ENCODE measurements around the gene AIP. TPM values are rescaled to one million over a fixed set of nuclear protein-coding genes. Genes with fewer than 3 reads are reported as not detected.

AIP gene
- polyA plus RNA-seq, 1 experiment, result 55.3 TPM

DNA sequence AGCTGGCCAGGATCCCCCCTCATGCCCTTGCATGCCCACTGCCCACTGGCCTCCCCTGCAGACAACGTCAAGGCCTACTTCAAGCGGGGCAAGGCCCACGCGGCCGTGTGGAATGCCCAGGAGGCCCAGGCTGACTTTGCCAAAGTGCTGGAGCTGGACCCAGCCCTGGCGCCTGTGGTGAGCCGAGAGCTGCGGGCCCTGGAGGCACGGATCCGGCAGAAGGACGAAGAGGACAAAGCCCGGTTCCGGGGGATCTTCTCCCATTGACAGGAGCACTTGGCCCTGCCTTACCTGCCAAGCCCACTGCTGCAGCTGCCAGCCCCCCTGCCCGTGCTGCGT lies 7.9 kb downstream of the AIP start:
- Histone ChIP-seq H3K4me3 (ENCODE audit: low read depth, low read length) (no peak overlapping the region), H3K9me3 (ENCODE audit: control insufficient read depth, insufficient read depth, low read length) (no peaks in the 10 kb centered on the region; the same call in 1 of the 2 replicates), H3K27ac (ENCODE audit: low read depth, low read length) (peak overlapping the region; percentile 31), H3K27me3 (ENCODE audit: control insufficient read depth, insufficient read depth, low read length) (no peaks in the 10 kb centered on the region)
- TF ChIP-seq, protein P1, sequence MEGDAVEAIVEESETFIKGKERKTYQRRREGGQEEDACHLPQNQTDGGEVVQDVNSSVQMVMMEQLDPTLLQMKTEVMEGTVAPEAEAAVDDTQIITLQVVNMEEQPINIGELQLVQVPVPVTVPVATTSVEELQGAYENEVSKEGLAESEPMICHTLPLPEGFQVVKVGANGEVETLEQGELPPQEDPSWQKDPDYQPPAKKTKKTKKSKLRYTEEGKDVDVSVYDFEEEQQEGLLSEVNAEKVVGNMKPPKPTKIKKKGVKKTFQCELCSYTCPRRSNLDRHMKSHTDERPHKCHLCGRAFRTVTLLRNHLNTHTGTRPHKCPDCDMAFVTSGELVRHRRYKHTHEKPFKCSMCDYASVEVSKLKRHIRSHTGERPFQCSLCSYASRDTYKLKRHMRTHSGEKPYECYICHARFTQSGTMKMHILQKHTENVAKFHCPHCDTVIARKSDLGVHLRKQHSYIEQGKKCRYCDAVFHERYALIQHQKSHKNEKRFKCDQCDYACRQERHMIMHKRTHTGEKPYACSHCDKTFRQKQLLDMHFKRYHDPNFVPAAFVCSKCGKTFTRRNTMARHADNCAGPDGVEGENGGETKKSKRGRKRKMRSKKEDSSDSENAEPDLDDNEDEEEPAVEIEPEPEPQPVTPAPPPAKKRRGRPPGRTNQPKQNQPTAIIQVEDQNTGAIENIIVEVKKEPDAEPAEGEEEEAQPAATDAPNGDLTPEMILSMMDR (IDR thresholded peaks at IDR 0.05; ENCODE audit: low read depth, low read length), result no peak
- ChIA-PET POLR2A (interaction anchor here (0.9 to 1.0 kb wide), 2 partner anchors 89 to 123 kb away, joined by 3 to 4 read pairs; partner anchors contain the start of gene PPP1CA), CTCF (no interaction called here)
- no peak for DNase-seq (ENCODE audit: low read depth, low spot score)

DNA sequence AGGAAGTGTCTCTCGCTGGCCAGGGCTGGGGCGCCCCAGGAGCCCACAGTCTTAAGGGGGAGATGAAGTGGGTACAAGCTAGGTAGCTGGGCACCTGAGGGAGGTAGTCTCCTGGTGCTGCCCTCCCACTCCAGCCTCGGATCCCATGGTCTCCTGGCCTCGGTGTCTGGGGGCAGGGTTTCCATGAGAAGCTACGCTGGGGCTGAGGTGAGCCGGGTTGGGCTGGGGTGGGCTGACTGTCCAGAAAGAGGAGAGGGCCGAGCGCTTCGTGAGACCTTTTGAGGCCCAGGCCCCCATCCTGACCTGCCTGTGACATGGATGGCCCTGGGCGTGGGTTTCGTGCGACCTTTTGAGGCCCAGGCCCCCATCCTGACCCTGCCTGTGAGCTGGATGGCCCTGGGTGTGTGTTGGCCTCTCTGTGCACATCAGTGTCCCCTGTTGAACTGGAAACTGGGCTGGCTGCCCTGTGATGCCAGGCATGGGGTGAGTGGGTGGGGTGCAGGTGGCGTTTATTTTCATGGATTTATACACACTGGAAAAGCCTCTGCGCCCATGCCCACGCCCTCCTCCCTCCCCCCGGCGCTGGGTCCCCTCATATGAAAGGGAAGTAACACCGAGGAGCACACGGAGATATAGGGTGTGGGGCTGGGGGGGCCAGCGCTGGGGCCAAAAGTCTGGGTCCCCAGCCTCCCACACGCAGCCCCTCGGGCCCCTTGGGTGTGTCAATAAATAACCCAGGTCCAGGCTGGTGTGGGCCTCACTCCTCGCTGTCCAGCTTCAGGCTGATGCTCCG lies 8.6 kb downstream of the AIP start:
- TF ChIP-seq, protein P1 (IDR thresholded peaks at IDR 0.05; ENCODE audit: low read depth, low read length), result no peak
- Histone ChIP-seq H3K4me3 (ENCODE audit: low read depth, low read length) (no peak overlapping the region), H3K27me3 (ENCODE audit: control insufficient read depth, insufficient read depth, low read length) (no peaks in the 10 kb centered on the region), H3K27ac (ENCODE audit: low read depth, low read length) (peak overlapping the region; percentile 39), H3K9me3 (ENCODE audit: control insufficient read depth, insufficient read depth, low read length) (no peaks in the 10 kb centered on the region; the same call in 1 of the 2 replicates)
- ChIA-PET POLR2A (interaction anchor here (0.6 to 0.9 kb wide), 2 partner anchors 119 to 122 kb away, joined by 3 read pairs; no protein-coding TSS in a partner anchor), CTCF (no interaction called here)
- no peak for DNase-seq (ENCODE audit: low read depth, low spot score)

DNA sequence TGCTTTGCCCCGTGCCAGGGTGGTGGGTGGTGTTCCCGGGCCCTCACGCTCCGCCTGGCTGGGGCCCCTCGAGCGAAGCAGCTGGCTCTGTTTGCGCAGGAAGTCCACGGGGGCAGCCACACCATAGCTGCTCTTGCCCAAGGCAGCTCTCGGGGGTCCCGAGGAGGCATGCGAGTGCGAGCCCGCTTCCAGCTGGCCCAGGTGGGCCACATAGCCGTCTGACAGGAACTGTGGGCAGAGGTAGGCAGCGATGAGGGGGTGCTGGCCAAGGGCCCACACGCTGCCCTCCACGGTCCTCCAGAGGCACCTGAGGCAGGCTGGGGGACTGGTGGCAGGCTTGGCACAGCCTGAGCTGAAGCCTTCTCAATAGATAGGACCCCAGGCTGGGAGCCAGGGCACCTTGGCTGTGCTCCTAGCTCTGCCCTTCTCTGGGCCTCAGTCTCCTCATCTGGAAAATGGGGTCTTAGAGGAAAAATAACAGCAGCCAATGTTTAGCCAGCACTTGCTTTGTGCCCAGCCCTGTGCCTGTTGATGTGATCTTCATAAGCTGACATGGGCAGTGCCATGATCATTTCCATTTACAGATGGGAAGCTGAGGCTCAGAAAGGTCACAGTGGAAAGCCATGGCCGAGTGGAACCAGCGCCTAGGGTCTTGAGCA lies 9.4 kb downstream of the AIP start:
- Histone ChIP-seq H3K4me3 (ENCODE audit: low read depth, low read length) (no peak overlapping the region), H3K9me3 (ENCODE audit: control insufficient read depth, insufficient read depth, low read length) (no peaks in the 10 kb centered on the region; the same call in 1 of the 2 replicates), H3K27me3 (ENCODE audit: control insufficient read depth, insufficient read depth, low read length) (no peaks in the 10 kb centered on the region), H3K27ac (ENCODE audit: low read depth, low read length) (no peak overlapping the region)
- DNase-seq (ENCODE audit: low read depth, low spot score), result no peak
- TF ChIP-seq, protein P1 (IDR thresholded peaks at IDR 0.05; ENCODE audit: low read depth, low read length), result no peak
- POLR2A ChIA-PET, result interaction anchor here (0.6 to 1.0 kb wide), 2 partner anchors 9 to 120 kb away, joined by 3 to 5 read pairs; partner anchors contain the start of gene AIP
- CTCF ChIA-PET, result no interaction called here

DNA sequence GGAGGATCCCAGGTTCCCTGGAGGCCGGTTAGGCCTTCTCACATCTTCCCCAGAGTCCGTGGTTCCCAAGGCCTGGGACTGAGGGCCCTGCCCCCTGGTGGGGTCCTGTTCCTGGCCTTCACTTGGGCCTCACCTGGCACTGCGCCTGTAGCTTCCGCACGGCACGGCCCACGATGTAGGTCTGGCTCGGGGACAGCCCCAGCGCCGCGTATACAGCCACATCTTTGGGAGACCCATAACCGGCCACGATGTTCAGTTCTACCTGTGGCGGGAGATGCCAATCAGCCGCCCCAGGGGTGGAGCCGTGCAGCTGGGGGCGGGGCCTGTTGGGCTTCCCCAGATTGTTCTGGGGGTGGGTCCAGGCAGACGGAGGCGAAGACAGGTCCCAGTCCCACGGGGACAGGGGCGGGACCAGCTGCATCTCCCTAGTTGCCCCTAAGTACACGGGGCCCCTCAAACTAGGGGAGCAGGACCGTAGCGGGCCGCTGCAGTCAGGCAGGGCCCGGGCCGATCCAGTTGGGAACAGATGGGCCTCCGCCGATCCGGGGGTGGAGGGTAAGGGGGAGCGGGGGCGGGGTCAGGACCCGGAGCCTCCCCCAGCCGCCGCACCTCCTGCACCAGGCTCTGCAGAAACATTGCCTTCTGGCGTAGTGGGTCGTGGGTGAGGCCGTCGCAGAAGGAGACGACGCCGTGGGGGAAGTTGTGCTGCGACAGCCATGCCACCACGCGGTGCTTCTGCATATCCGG lies 10.1 kb downstream of the AIP start:
- TF ChIP-seq, protein P1 (IDR thresholded peaks at IDR 0.05; ENCODE audit: low read depth, low read length), result no peak
- ChIA-PET CTCF (no interaction called here), POLR2A (interaction anchor here (1.0 kb wide), 1 partner anchor 10 kb away, joined by 5 read pairs; the partner anchor contains the start of gene AIP)
- DNase-seq (ENCODE audit: low read depth, low spot score), result no peak
- Histone ChIP-seq H3K4me3 (ENCODE audit: low read depth, low read length) (no peak overlapping the region), H3K9me3 (ENCODE audit: control insufficient read depth, insufficient read depth, low read length) (no peaks in the 10 kb centered on the region; the same call in 1 of the 2 replicates), H3K27ac (ENCODE audit: low read depth, low read length) (no peak overlapping the region), H3K27me3 (ENCODE audit: control insufficient read depth, insufficient read depth, low read length) (no peaks in the 10 kb centered on the region)
